DMS 273 treated with DMSO at 0.1 percent for 48 hours (cell line): ENCODE results near the gene RIPK3.

ENCODE experiments used
- DNase-seq: peaks from one replicate; lab custom pipeline; 2025; lab: John Stamatoyannopoulos, UW

RIPK3 gene

DNA sequence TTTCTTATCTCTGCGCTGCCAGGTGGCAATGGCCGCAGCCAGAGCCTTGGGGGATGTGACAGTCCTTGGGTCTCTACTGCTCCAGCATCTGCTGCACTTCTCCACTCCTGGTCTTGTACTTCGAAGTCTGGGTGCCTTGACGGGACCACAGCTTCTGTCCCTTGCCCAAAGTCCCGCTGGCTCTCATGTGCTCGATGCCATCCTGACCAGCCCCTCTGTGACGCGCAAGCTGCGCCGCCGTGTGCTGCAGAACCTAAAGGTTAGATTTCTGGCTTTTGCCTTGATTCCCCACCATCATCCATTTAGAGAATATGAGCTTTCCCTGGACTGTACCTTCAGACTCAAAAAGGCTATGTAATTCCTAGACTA, 35.8 kb downstream of the RIPK3 start:
- DNase-seq: no peak

GRCh38 chr14:24300326-24300980, 39.3 kb downstream of the RIPK3 start:
- DNase-seq: no peak

DNA sequence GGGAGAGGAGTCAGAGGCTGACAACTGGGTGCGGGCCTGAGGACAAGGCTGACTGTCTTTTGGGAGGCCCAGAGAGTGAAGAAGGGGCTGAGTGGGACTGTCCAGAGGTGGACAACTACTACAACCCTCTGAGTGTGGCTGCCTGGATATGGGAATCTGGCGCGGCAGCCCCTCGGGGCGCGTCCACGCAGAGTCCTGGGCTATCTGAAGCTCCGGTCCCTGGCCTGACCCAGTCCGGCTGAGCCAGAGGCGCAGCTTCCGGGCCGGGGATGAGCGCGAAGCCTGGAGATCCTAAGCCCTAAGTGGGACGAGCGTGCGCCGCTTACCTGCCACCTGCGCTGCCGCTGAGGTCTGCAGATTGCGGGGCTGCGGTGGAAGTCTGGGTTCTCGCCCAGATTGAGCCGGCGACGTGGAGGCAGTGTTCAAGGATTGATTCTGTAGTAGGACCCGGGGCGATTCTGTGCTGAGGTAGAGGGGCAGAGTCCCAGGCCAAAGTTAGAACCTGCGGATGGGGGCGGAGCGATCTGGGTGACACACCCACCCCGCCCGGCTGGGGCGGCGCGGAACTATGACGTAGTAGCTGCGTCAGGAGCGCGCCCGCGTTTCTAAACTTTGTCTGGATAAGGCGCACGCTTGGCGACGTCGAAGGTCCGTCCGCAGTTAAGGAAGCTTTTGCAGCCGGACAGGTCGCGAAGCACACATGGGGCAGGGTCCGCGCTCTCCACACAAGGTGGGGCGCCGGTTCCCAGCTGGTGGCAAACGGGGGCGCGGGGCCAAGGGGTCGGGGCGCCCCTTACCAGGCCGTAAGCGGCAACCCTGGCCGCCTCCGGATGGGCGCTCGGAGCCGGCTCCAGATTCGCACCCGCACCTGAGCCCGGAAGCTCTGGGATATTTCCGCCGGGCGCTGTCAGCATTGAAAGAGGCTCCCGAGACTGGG, 40.3 kb downstream of the RIPK3 start, which contains the start of the genes DHRS1 and NOP9:
DHRS1 (minus strand) TSS at position 526 of the 937 bp plus-strand sequence. CDS start 674 bp downstream, outside the sequence.
NOP9 (plus strand) TSS at position 596 of the 937 bp plus-strand sequence; CDS start at position 701, 105 bp downstream.
- DNase-seq: peak; percentile 60

DNA sequence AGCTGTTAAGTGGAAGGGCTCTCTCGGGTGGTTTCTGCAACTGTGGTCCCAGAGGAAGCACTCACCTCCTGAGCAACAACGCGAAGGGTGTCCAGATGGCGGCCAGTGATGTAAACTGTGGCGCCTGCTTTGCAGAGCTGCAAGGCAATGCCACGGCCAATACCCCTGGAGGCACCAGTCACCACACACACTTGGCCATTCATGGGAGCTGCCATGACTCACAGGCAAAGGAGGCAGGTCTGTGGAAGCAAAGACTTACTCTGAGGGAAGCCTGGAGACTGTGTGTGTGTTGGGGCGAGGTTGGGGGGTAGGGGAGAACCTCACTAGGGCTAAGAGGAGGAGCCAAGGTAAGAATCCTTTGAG, 40.9 kb downstream of the RIPK3 start:
- DNase-seq: peak; percentile 16

- DNase-seq: no peak
Observed at GRCh38 chr14:24297190-24297964, 42.4 kb downstream of the RIPK3 start.

- DNase-seq: peak; percentile 37
Observed at GRCh38 chr14:24296341-24297157, 43.2 kb downstream of the RIPK3 start.

DNA sequence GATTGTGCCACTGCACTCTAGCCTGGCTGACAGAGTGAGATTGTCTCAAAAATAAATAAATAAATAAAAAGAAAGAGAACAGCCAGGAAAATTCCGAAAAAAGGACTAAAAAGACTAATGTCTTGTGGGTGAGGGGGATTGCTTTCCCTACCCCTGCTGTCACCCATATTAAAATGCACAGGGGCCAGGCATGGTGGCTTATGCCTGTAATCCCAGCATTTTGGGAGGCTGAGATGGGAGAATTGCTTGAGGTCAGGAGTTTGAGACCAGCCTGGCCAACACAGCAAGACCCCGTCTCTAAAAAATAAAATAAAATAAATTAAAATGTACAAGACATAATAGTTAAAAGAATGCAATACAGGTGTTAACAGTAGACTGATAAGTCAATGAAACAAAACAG, 46.3 kb downstream of the RIPK3 start:
- DNase-seq: no peak

DNA sequence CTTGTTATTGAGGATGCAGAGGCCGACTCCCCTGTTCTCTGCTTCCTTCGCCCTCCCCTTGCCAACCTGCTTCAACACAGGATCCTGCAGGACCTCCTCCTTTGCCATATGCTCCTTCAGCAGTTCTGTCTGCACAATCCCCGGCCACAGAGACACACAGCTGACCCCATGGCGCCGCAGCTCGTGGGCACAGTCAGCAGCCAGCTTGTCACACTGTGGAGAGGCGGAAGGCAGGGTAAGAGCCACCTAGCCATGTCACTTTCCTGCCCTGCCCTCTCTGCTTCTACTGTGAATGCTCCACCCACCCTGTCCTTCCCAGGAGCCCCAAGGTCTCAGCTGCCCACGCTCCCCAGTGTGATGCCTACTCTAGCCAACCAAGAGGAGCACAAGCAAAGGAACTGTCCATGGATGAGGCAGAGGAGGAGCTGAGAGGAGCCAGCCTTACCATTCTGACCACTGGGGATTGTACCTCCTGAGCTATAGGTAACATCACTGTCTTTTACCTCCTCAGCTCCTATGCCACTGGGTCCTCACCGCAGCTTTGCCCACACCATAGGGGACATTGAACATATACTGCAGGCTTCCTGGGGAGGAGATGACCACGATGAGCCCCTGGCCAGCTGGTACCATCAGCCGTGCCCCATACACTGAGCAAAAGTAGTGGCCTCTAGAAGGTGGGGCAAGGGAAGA, 47.5 kb downstream of the RIPK3 start:
- no peak for DNase-seq

DNA sequence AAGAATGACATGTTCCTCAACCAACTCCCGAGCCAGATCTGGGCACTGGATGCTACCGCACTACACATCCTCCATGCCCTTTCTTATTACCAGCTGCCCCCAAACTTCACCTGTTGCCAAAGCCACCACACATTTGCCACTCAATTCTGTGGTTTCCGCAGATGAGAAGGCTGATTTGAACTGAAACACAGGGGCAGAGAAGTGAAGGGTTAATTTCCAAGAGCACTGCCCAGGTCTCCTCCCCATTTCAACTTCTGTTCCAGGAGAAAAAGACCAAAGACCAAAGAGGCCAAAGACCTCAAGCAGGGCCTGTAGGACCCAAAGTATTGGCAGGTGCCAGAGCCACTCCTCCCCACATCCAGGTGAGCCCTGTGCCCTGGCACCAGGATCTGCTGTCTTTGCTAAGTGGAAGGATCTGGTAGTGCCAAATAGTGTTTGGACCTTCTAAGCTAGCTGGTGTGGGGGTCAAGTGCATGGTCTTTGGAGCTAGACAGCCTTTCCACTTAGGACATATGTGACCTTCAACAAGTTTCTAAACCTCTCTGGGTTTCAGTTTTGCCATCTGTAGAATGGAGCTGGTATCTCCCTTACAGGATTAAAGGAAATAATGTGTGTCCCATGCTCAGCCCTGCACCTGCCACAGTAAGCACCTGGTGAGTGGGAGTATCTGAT, 48.2 kb downstream of the RIPK3 start:
- no peak for DNase-seq

DNA sequence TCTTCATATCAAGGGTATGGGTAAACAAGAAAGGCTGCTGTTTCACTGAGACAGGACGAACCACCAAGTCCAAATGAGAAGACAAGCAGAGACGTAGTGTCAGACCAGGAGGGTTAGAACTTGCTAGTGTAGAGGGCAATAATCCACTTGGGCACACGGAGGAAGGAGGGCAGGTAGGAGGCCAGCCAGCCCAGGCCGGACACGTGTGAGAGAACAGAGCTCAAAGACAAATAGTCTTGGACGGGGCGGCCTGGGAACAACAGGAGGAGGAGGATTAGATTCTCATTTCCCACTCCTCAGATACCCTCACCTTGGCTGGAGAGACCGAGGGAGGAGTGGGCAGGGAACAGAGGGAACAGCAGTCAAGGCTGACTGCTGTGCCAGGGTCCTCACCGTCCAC, 49.0 kb downstream of the RIPK3 start:
- DNase-seq: no peak

- DNase-seq: no peak
Observed at GRCh38 chr14:24289649-24290280, 50.0 kb downstream of the RIPK3 start.

GRCh38 chr14:24286996-24287395, 52.8 kb downstream of the RIPK3 start:
- no peak for DNase-seq
